Erythroblast (primary cell): ENCODE results near the gene ORAI1.

ENCODE experiments used
- GATA1 ChIP-seq: IDR thresholded peaks from 2 replicates; pipeline ENCODE4 v1.6.1; 2011; ENCODE audit warnings: low read depth, mild to moderate bottlenecking, control low read depth, low read length, moderate library complexity
- POLR2A ChIP-seq: IDR thresholded peaks from 2 replicates; pipeline ENCODE4 v1.6.1; 2011; ENCODE audit warnings: mild to moderate bottlenecking, low read length

- no peak for TF ChIP-seq POLR2A
- TF ChIP-seq GATA1, result no peak
These were observed 63.1 kb downstream of the ORAI1 start for GRCh38 chr12:121689430-121689829.
